Neural cell (in vitro differentiated cells): ENCODE results near the gene SLC6A3.

Experiments used
- CTCF ChIP-seq: fragments of 450-650 bp; IDR thresholded peaks from 2 replicates; pipeline ENCODE4 v1.5.1; 2014; ENCODE audit warnings: antibody characterized with exemption, mild to moderate bottlenecking, moderate library complexity; ENCODE audit not compliant: poor library complexity, severe bottlenecking
- EP300 ChIP-seq: fragments of 450-650 bp; conservative IDR thresholded peaks from 2 replicates; pipeline ENCODE4 v1.6.1; 2014; ENCODE audit warnings: antibody characterized with exemption, mild to moderate bottlenecking, moderate library complexity; ENCODE audit not compliant: poor library complexity, severe bottlenecking
- EZH2 ChIP-seq: fragments of 200-600, 300-800 bp; shearing (Covaris generic), sonication (generic); IDR thresholded peaks from 2 replicates; pipeline ENCODE4 v1.6.1; 2014; ENCODE audit warnings: antibody characterized with exemption, low read length, borderline replicate concordance, mild to moderate bottlenecking; ENCODE audit not compliant: insufficient read depth, poor library complexity, severe bottlenecking
- MXI1 ChIP-seq: fragments of 450-650 bp; conservative IDR thresholded peaks from 2 replicates; pipeline ENCODE4 v1.6.1; 2014; ENCODE audit warnings: antibody characterized with exemption, mild to moderate bottlenecking; ENCODE audit not compliant: poor library complexity, severe bottlenecking
- POLR2AphosphoS5 ChIP-seq: IDR thresholded peaks from 2 replicates; pipeline ENCODE4 v1.6.1; 2012
- RAD21 ChIP-seq: fragments of 450-650 bp; conservative IDR thresholded peaks from 2 replicates; pipeline ENCODE4 v1.6.1; 2014; ENCODE audit warnings: antibody characterized with exemption, mild to moderate bottlenecking, moderate library complexity
- REST ChIP-seq: IDR thresholded peaks from 2 replicates; pipeline ENCODE4 v1.6.1; 2012; ENCODE audit warnings: borderline replicate concordance
- SMC3 ChIP-seq: fragments of 450-650 bp; conservative IDR thresholded peaks from 2 replicates; pipeline ENCODE4 v1.6.1; 2014; ENCODE audit warnings: antibody characterized with exemption, mild to moderate bottlenecking, moderate library complexity; ENCODE audit not compliant: poor library complexity
- TAF1 ChIP-seq: IDR thresholded peaks from 2 replicates; pipeline ENCODE4 v1.6.1; 2012; ENCODE audit warnings: low read depth

- TF ChIP-seq POLR2AphosphoS5 (no peak), CTCF (no peak), EP300 (no peak), TAF1 (no peak), EZH2 (no peak), REST (no peak), RAD21 (no peak), MXI1 (no peak), SMC3 (no peak)
Observed at GRCh38 chr5:1467341-1468246, 22.4 kb upstream of the SLC6A3 start.
